HG03175 (cell line): Measurements from ENCODE around the gene TERT.
"Not testable (repeated sequence)": the region's sequence is repeated elsewhere in the genome, so short reads cannot be mapped to it uniquely, and the experiment has no call there.

Experiments
- ATAC-seq: cut with Tn5 transposase; IDR thresholded peaks from one replicate; pipeline ENCODE4 v1.9.1; 2021; ENCODE audit warnings: mild to moderate bottlenecking, moderate library complexity; ENCODE audit not compliant: unreplicated experiment

TERT gene

DNA sequence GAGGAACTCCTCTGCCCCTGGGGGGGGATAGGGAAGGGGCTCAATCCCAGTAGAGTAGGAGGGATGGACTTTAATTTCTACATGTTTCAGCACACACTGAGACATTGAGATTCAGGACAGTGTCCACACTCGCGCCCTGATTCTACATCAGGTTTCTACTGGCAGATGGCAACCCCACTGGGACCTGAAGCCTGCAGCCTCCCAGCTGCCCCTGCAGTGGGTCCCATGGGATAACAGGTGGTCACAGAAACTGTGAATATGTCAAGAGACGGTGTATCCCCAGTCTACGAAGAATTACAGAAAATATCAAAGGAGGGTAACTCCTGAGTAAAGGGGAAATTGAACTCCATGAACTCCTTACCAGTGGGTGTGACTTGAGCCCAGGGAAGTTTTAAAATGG, 2.4 kb upstream of the TERT start:
- ATAC-seq: no peak

- ATAC-seq: no peak
These were observed 776 bp upstream of the TERT start for GRCh38 chr5:1295650-1296037.

- no peak for ATAC-seq
These were observed 548 bp downstream of the TERT start for GRCh38 chr5:1294206-1294834.

DNA sequence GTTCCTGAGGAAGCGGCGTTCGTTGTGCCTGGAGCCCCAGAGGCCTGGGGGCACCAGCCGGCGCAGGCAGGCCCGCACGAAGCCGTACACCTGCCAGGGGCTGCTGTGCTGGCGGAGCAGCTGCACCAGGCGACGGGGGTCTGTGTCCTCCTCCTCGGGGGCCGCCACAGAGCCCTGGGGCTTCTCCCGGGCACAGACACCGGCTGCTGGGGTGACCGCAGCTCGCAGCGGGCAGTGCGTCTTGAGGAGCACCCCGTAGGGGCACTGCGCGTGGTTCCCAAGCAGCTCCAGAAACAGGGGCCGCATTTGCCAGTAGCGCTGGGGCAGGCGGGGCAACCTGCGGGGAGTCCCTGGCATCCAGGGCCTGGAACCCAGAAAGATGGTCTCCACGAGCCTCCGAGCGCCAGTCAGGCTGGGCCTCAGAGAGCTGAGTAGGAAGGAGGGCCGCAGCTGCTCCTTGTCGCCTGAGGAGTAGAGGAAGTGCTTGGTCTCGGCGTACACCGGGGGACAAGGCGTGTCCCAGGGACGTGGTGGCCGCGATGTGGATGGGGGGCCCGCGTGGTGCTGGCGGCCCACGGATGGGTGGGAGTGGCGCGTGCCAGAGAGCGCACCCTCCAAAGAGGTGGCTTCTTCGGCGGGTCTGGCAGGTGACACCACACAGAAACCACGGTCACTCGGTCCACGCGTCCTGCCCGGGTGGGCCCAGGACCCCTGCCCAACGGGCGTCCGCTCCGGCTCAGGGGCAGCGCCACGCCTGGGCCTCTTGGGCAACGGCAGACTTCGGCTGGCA, 1.3 kb downstream of the TERT start:
- ATAC-seq: no peak

DNA sequence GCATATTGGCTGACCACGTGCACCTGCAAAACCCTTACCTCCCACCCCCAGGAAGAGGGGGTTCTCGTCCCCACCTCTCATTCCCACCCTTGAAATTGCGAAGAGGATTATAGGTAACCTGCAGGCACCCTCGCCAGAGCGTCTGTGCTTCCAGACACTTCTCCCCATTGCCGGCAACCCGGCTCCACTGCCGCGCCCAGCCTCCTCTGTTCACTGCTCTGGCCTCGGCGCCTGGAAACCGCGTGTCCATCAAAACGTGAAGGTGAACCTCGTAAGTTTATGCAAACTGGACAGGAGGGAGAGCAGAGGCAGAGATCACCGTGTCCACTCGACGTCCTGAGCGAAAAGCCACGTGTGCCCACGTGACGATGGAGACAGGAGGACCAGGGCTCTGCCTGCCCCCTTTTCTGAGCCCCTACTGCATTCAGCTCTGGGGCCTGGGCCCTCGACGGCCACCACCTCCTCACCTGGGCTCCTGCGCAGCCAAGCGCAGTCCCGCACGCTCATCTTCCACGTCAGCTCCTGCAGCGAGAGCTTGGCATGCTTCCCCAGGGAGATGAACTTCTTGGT, 1.9 kb downstream of the TERT start:
- no peak for ATAC-seq

- no peak for ATAC-seq
These were observed 2.7 kb downstream of the TERT start for GRCh38 chr5:1292139-1292538.

DNA sequence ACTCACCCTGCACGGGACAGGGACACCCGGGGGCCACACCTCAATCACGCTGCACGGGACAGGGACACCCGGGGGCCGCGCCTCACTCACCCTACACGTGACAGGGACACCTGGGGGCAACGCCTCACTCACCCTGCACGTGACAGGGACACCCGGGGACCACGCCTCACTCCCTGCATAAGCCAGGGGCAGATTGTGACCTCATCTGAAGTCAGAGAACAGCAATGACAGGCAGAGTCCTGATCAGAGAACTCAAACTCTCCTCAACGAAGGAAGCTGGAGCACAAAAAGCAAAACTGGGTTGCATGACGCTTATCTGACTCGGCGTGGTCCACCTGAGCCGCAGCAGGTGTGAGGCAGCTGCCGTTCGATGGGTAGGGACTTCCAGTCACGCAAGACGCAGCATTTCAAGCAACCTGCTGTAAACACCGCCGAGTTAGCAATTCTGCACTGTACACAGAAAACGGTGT, 3.2 kb downstream of the TERT start:
- ATAC-seq: no peak

DNA sequence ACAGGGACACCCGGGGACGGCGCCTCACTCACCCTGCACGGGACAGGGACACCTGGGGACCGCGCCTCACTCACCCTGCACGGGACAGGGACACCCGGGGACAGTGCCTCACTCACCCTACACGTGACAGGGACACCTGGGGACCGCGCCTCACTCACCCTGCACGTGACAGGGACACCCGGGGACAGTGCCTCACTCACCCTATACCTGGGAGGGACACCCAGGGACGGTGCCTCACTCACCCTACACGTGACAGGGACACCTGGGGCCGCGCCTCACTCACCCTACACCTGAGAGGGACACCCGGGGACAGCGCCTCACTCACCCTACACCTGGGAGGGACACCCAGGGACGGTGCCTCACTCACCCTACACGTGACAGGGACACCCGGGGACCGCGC, 3.9 kb downstream of the TERT start:
- not testable (repeated sequence) for ATAC-seq

DNA sequence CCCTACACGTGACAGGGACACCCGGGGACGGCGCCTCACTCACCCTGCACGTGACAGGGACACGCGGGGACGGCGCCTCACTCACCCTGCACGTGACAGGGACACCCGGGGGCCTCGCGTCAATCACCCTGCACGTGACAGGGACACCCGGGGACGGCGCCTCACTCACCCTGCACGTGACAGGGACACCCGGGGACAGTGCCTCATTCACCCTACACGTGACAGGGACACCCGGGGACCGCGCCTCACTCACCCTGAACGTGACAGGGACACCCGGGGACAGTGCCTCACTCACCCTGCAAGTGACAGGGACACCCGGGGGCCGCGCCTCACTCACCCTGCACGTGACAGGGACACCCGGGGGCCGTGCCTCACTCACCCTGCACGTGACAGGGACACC, 5.3 kb downstream of the TERT start:
- ATAC-seq: not testable (repeated sequence)

GRCh38 chr5:1288439-1289335, 6.2 kb downstream of the TERT start:
- ATAC-seq: no peak

- no peak for ATAC-seq
These were observed 9.0 kb downstream of the TERT start for GRCh38 chr5:1285883-1286291.

DNA sequence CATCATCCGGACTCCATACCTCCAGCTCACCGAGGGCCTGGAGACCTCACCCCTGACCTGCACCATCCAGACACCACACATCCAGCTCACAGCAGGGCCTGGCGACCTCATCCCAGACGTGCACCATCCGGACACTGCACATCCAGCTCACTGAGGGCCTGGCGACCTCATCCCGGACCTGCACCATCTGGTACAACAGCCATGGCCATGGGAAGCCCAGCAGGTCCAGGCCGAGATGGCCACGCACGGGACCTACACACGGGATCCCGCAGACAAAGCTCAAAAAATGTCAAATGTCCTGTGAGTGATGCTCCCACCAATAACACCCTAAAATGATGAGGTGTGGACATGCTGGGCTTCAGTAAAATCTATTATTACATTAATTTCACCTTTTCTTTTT, 9.7 kb downstream of the TERT start:
- ATAC-seq: no peak

DNA sequence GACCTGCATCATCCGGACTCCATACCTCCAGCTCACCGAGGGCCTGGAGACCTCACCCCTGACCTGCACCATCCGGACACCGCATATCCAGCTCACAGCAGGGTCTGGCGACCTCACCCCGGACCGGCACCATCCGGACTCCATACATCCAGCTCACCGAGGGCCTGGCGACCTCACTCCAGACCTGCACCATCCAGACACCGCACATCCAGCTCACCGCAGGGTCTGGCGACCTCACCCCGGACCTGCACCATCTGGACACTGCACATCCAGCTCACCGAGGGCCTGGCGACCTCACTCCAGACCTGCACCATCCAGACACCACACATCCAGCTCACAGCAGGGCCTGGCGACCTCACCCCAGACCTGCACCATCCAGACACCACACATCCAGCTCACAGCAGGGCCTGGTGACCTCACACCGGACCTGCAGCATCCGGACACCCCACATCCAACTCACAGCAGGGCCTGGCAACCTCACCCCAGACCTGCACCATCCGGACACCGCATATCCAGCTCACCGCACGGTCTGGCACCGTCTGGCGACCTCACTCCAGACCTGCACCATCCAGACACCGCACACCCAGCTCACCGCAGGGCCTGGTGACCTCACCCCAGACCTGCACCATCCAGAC, 10.4 kb downstream of the TERT start:
- ATAC-seq: not testable (repeated sequence)

DNA sequence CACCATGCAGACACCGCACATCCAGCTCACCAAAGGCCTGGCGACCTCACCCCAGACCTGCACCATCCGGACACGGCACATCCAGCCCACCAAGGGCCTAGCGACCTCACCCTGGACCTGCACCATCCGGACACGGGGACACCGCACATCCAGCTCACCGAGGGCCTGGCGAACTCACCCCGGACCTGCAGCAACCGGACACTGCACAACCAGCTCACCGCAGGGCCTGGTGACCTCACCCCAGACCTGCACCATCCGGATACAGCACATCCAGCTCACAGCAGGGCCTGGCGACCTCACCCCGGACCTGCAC, 11.2 kb downstream of the TERT start:
- not testable (repeated sequence) for ATAC-seq

- ATAC-seq: not testable (repeated sequence)
These were observed 11.7 kb downstream of the TERT start for GRCh38 chr5:1282993-1283728.

GRCh38 chr5:1282131-1282992, 12.5 kb downstream of the TERT start:
- ATAC-seq: no peak

GRCh38 chr5:1281038-1281882, 13.6 kb downstream of the TERT start:
- ATAC-seq: no peak
